Tibial nerve (tissue), 3 donors: ENCODE data around the gene PARP12.

Experiments used
- CTCF ChIP-seq, 5 experiments: fragments of 200-600 bp in 3 of 5; fragments of 450-650 bp in 2 of 5; sonication (generic) in 3 of 5; IDR thresholded peaks; one replicate each; pipeline ENCODE4 v1.5.1; 2016 to 2019; ENCODE audit warnings: antibody characterized with exemption in 5 of 5, mild to moderate bottlenecking in 3 of 5, moderate library complexity in 2 of 5
- POLR2A ChIP-seq, 2 donors: fragments of 450-650 bp; IDR thresholded peaks; one replicate each; pipeline ENCODE4 v1.6.1; 2017; ENCODE audit warnings: antibody characterized with exemption in 2 of 2, mild to moderate bottlenecking in 2 of 2, moderate library complexity in 2 of 2

GRCh38 chr7:140003913-140004382 lies 58.8 kb downstream of the PARP12 start:
- TF ChIP-seq POLR2A (IDR thresholded peaks at IDR 0.05), result no peak
- TF ChIP-seq CTCF (IDR thresholded peaks at IDR 0.05), result peak in 3 of 5 experiments; percentile 31 to 45 (median 40)
